ENCODE measurements around the gene NTSR1.

DNA sequence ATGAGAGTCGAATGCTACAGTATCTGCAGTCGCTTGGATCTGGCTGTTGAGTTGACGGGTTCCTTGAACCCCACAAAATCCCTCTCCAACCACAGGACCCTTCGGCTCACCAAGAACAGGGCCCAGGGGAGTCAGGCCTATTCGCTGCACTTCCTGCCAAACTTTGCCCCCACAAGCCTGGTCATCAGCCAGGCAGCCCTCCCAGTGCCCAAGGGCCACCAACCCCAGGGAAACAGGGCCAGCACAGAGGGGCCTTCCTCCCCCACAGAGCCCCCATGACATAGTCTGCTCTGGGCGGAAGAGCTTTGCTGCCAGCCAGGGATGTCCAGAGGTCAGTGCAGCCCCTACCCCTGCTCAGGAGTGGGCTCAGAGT is 53.1 kb downstream of the NTSR1 start:
- TF ChIP-seq, protein P1, sequence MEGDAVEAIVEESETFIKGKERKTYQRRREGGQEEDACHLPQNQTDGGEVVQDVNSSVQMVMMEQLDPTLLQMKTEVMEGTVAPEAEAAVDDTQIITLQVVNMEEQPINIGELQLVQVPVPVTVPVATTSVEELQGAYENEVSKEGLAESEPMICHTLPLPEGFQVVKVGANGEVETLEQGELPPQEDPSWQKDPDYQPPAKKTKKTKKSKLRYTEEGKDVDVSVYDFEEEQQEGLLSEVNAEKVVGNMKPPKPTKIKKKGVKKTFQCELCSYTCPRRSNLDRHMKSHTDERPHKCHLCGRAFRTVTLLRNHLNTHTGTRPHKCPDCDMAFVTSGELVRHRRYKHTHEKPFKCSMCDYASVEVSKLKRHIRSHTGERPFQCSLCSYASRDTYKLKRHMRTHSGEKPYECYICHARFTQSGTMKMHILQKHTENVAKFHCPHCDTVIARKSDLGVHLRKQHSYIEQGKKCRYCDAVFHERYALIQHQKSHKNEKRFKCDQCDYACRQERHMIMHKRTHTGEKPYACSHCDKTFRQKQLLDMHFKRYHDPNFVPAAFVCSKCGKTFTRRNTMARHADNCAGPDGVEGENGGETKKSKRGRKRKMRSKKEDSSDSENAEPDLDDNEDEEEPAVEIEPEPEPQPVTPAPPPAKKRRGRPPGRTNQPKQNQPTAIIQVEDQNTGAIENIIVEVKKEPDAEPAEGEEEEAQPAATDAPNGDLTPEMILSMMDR (IDR thresholded peaks at IDR 0.05): no peak
- TF ChIP-seq EZH2 (IDR thresholded peaks at IDR 0.05; ENCODE audit: borderline replicate concordance, insufficient read depth, low read depth, low read length, poor library complexity, severe bottlenecking): no peak

Data from B cell (primary cell).